Measurements from ENCODE around the gene NEMF. TPM values are rescaled to one million over a fixed set of nuclear protein-coding genes. Genes with fewer than 3 reads are reported as not detected.
"Not testable (repeated sequence)": the region's sequence is repeated elsewhere in the genome, so short reads cannot be mapped to it uniquely, and the experiment has no call there.

Gene NEMF
- total RNA-seq, 1 experiment from 2014 or later: 30.0 TPM

- Histone ChIP-seq H3K36me3 (no peaks in the 10 kb centered on the region), H3K27me3 (no peaks in the 10 kb centered on the region), H3K9me3 (no peaks in the 10 kb centered on the region), H3K4me3 (peak overlapping the region; percentile 75)
- DNase-seq: no peak
Observed at GRCh38 chr14:49860988-49861698, 8.6 kb upstream of the NEMF start.

- H3K27me3 ChIP-seq: no peaks in the 10 kb centered on the region
- no peaks in the 10 kb centered on the region for H3K9me3 ChIP-seq
- no peaks in the 10 kb centered on the region for H3K36me3 ChIP-seq
- no peak for DNase-seq
- H3K4me3 ChIP-seq: no peak overlapping the region
Observed at GRCh38 chr14:49858383-49858782, 5.8 kb upstream of the NEMF start.

DNA sequence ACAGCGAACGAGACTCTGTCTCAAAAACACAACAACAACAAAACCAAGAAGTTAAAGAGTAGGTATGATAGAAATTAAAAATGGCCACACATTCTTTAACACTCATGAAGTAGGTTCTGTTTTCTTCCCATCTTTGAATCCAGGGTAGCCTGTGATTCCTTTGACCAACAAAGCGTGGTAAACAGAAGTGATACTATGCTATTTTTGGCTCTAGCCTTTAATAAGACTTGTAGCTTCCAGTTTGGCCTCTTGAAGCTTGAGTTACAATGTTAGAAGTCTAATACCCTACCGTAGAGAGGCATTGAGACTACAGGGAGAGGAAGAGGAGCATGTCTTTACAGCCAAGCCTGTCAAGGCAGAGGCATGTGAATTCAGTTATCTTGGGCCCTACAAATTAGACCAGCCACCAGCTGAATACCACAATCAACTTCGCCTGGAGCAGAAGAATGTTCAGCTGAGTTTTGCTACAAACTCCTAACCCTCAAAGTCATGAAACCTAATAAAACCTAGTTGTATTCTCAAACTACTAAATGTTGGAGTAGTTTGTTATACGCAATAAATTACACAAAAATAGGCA, 4.9 kb upstream of the NEMF start:
- no peaks in the 10 kb centered on the region for H3K27me3 ChIP-seq
- DNase-seq: no peak
- no peak overlapping the region for H3K4me3 ChIP-seq
- no peaks in the 10 kb centered on the region for H3K36me3 ChIP-seq
- H3K9me3 ChIP-seq: no peaks in the 10 kb centered on the region

DNA sequence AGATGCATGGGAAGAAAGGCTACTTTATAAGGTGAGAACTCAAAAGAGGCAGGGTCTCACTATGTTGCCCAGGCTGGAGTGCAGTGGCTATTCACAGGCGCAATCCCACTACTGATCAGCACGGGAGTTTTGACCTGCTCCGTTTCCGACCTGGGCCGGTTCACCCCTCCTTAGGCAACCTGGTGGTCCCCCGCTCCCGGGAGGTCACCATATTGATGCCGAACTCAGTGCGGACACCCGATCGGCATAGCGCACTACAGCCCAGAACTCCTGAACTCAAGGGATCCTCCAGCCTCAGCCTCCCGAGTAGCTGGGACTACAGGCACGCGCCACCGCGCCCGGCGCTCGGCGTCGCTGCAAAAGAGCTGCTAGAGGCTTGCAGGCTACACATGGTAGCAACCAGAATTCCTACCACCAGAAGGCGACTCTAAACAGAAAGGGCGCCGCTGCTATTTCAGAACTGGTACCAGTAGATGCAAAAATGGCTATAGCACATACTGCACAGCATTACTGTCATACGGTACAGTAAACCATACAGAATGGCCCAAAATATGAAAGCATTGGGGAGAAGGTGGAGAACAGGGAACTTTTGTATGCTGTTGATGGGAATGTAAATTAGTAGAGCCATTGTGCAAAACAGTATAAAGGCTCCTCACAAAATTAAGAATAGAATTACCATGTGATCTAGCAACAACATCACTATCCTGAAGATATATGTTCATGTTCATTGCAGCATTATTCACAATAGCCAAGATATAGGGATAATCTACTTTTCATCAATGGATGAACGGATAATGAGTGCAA, 1.2 kb upstream of the NEMF start:
- no peaks in the 10 kb centered on the region for H3K9me3 ChIP-seq
- H3K36me3 ChIP-seq: peaks cover 21% of the 10 kb centered on the region
- H3K4me3 ChIP-seq: peak overlapping the region; percentile 4; the same call in 1 of the 2 replicates
- peak; percentile 51 for DNase-seq
- no peaks in the 10 kb centered on the region for H3K27me3 ChIP-seq

GRCh38 chr14:49853158-49853477, 530 bp upstream of the NEMF start:
- peak overlapping the region; percentile 79 for H3K4me3 ChIP-seq
- H3K27me3 ChIP-seq: no peaks in the 10 kb centered on the region
- no peaks in the 10 kb centered on the region for H3K9me3 ChIP-seq
- peaks cover 21% of the 10 kb centered on the region for H3K36me3 ChIP-seq
- no peak for DNase-seq

GRCh38 chr14:49851813-49852212, 775 bp downstream of the NEMF start:
- H3K27me3 ChIP-seq: no peaks in the 10 kb centered on the region
- H3K4me3 ChIP-seq: peak overlapping the region; percentile 79
- H3K36me3 ChIP-seq: peaks cover 21% of the 10 kb centered on the region
- H3K9me3 ChIP-seq: no peaks in the 10 kb centered on the region
- DNase-seq: no peak

- Histone ChIP-seq H3K36me3 (peaks cover 36% of the 10 kb centered on the region), H3K9me3 (no peaks in the 10 kb centered on the region), H3K4me3 (no peak overlapping the region), H3K27me3 (no peaks in the 10 kb centered on the region)
- no peak for DNase-seq
Observed at GRCh38 chr14:49849213-49849847, 3.3 kb downstream of the NEMF start.

GRCh38 chr14:49828640-49829039, 23.9 kb downstream of the NEMF start:
- Histone ChIP-seq H3K36me3 (peaks cover 60% of the 10 kb centered on the region), H3K27me3 (no peaks in the 10 kb centered on the region), H3K9me3 (no peaks in the 10 kb centered on the region), H3K4me3 (no peak overlapping the region)
- DNase-seq: no peak

DNA sequence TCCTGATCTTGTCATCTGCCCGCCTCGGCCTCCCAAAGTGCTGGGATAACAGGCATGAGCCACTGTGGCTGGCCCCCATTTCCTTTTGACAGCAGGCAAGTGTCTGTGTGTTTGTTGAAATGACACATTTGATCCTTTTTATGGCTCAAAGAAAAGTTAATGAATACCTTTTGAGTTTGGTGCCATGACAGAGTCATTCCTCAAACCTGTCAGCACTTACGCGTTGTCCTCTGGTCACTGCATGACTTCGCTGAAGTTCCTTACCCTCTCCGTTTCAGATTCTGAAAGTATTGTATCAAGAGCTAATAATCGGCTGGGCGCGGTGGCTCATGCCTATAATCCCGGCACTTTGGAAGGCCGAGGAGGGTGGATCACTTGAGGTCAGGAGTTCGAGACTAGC, 32.4 kb downstream of the NEMF start:
- peaks cover 52% of the 10 kb centered on the region for H3K36me3 ChIP-seq
- no peak overlapping the region for H3K4me3 ChIP-seq
- peaks cover 5% of the 10 kb centered on the region; the same call in 1 of the 2 replicates for H3K9me3 ChIP-seq

DNA sequence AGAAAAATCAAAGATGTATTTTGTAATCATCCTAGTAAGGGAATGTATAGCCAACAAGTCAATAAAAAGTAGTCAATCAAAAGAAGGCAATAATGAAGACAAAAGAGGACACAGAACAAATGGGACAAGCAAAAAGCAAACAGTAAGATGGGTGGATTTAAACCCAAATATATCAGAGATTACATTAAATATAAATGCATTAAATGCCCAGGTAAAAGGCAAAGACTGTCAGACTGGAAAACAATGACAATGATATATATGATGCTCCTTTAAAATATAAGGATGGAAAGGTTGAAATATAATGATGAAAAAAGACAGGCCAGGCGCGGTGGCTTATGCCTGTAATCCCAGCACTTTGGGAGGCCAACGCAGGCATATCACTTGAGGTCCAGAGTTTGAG, 35.7 kb downstream of the NEMF start:
- no peak for DNase-seq
- peaks cover 60% of the 10 kb centered on the region for H3K36me3 ChIP-seq
- H3K27me3 ChIP-seq: no peaks in the 10 kb centered on the region
- peaks cover 5% of the 10 kb centered on the region; the same call in 1 of the 2 replicates for H3K9me3 ChIP-seq
- H3K4me3 ChIP-seq: no peak overlapping the region

More for the DNA sequence above, 32.4 kb downstream of the NEMF start:
- H3K27me3 ChIP-seq: no peaks in the 10 kb centered on the region
- no peak for DNase-seq

DNA sequence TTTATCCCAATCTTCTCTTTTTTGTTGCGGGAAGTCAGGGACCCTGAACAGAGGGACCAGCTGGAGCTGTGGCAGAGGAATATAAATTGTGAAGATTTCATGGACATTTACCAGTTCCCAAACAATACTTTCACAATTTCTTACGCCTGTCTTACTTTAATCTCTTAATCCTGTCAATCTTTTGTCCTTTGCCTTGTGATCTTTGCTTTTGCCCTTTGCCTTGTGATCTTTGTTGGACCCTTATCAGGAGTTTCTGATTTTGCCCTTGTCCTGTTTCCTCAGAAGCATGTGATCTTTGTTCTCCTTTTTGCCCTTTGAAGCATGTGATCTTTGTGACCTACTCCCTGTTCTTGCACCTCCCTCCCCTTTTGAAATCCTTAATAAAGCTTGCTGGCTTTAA, 36.5 kb downstream of the NEMF start:
- DNase-seq, H3K27me3 ChIP-seq, H3K9me3 ChIP-seq, H3K4me3 ChIP-seq: not testable (repeated sequence)
- peaks cover 67% of the 10 kb centered on the region for H3K36me3 ChIP-seq

DNA sequence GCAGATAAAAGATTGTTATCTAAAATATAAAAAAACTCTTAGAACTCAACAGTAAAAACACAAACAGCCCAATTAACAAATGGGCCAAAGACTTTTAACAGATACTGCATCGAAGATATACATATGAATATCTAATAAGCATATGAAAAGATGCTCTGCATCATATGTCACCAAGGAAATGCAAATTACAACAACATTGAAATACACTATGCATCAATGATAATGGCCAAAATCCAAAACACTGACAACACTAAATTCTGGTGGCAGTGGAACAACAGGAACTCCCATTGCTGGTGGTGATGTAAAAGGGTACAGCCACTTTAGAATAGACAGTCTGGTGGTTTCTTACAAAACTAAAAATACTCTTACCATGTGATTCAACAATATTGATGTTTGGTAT, 43.8 kb downstream of the NEMF start:
- no peak for DNase-seq
- Histone ChIP-seq H3K36me3 (peaks cover 39% of the 10 kb centered on the region), H3K4me3 (no peak overlapping the region), H3K27me3 (no peaks in the 10 kb centered on the region), H3K9me3 (no peaks in the 10 kb centered on the region)

DNA sequence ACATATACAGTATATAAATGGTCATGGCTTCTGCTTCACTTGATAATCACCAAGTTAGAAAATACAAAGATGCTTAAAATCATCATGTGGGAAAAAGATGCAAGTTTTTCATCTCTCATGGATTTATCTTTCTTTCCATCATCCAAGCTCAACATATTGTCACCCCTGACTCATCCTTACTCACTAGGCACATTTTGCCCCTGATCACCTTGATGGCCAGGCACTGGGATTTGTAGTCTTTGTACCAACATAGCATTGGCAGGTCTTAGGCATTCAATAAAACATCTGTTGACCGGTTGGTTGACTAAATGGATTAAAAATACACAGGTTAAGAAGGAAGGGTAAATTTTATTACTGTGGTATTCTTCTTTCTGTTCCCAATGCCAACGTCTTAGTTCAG, 56.6 kb downstream of the NEMF start:
- Histone ChIP-seq H3K4me3 (no peak overlapping the region), H3K36me3 (peaks cover 38% of the 10 kb centered on the region), H3K27me3 (no peaks in the 10 kb centered on the region), H3K9me3 (no peaks in the 10 kb centered on the region)
- DNase-seq: no peak

DNA sequence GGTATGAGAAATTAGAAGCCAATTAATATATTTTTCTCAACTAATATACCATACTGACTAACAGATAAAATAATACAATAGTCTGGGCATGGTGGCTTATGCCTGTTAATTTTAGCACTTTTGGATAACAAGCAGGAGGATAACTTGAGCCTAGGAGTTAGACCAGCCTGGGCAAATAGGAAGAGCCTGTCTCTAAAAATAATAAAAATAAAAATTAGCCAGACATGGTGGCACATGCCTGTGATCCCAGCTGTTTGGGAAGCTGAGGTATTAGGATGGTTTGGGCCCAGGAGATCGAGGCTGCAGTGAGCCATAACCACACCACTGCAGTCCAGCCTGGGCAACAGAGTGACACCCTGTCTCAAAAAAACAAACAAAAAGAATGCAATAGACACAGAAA, 60.0 kb downstream of the NEMF start:
- Histone ChIP-seq H3K27me3 (no peaks in the 10 kb centered on the region), H3K9me3 (no peaks in the 10 kb centered on the region), H3K4me3 (no peak overlapping the region), H3K36me3 (peaks cover 37% of the 10 kb centered on the region)
- no peak for DNase-seq

- DNase-seq: no peak
- Histone ChIP-seq H3K36me3 (peaks cover 53% of the 10 kb centered on the region), H3K9me3 (no peaks in the 10 kb centered on the region), H3K27me3 (no peaks in the 10 kb centered on the region), H3K4me3 (no peak overlapping the region)
Observed at GRCh38 chr14:49786315-49786714, 66.3 kb downstream of the NEMF start.

DNA sequence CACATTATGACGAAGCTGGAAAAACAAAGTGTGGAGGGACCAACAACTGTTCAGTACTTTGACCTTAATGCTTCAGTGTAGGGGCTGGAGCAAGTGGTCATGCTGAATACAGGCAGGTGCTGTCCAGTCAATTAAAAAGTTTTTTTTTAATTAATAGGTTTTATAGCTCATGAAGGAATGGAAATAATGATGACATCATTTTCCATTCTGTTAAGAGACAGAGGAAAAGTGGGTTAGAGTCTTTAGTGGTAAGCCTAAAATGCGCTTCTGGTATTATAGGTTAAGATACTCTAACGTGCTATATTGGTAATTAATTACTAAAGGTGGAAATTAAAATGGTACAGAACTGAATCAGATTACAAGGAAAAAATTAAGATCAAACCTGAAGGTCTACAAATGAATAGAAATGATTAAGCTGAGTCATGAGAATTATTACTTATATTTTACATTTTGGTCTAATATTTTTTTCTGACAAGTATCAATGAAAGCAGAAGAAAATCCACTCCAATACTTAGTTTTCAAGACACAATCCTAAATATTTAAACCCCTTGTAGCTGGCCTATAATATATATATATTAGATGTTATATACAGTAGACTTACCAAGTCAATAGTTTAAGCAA, 69.1 kb downstream of the NEMF start:
- no peak for DNase-seq
- Histone ChIP-seq H3K27me3 (no peaks in the 10 kb centered on the region), H3K9me3 (no peaks in the 10 kb centered on the region), H3K36me3 (peaks cover 51% of the 10 kb centered on the region), H3K4me3 (no peak overlapping the region)

DNA sequence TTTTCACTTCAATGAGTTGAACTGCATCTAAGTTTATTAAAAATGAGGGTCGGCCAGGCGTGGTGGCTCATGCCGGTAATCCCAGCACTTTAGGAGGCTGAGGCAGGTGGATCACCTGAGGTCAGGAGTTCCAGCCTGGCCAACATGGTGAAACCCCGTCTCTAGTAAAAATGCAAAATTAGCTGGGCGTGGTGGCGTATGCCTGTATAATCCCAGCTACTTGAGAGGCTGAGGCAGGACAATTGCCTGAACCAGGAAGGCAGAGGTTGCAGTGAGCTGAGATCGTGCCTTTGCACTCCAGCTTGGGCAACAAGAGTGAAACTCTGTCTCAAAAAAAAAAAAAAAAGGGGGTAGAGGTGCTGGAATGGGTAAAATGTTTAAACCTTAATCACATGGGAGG, 71.5 kb downstream of the NEMF start:
- not testable (repeated sequence) for H3K27me3 ChIP-seq, H3K9me3 ChIP-seq, H3K4me3 ChIP-seq, DNase-seq
- peaks cover 46% of the 10 kb centered on the region for H3K36me3 ChIP-seq
